MM.1S (cell line): ENCODE measurements around the gene IL10RB.

ENCODE experiments used
- CTCF ChIP-seq: fragments of 300-600 bp; sonication (generic); IDR thresholded peaks from 2 replicates; pipeline ENCODE4 v1.5.1; 2016; ENCODE audit warnings: antibody characterized with exemption, low read length, mixed read lengths
- EZH2 ChIP-seq: fragments of 300-600 bp; sonication (generic); optimal IDR thresholded peaks from 2 replicates; pipeline ENCODE3; 2017; ENCODE audit warnings: low read depth, mild to moderate bottlenecking, antibody characterized with exemption, low read length, mixed read lengths
- EZH2phosphoT487 ChIP-seq: fragments of 300-600 bp; sonication (generic); IDR thresholded peaks from 2 replicates; pipeline ENCODE4 v1.6.1; 2018; ENCODE audit warnings: antibody characterized with exemption, low read length

- TF ChIP-seq CTCF (no peak), EZH2phosphoT487 (no peak), EZH2 (no peak)
These were observed 79.6 kb downstream of the IL10RB start for GRCh38 chr21:33345751-33346238.
